MV-4-11 (cell line): Measurements from ENCODE around the gene UIMC1.
"Not testable (repeated sequence)": the region's sequence is repeated elsewhere in the genome, so short reads cannot be mapped to it uniquely, and the experiment has no call there.

Experiments
- DNase-seq: peaks from one replicate; lab custom pipeline; 2025; lab: John Stamatoyannopoulos, UW

The UIMC1 gene

DNA sequence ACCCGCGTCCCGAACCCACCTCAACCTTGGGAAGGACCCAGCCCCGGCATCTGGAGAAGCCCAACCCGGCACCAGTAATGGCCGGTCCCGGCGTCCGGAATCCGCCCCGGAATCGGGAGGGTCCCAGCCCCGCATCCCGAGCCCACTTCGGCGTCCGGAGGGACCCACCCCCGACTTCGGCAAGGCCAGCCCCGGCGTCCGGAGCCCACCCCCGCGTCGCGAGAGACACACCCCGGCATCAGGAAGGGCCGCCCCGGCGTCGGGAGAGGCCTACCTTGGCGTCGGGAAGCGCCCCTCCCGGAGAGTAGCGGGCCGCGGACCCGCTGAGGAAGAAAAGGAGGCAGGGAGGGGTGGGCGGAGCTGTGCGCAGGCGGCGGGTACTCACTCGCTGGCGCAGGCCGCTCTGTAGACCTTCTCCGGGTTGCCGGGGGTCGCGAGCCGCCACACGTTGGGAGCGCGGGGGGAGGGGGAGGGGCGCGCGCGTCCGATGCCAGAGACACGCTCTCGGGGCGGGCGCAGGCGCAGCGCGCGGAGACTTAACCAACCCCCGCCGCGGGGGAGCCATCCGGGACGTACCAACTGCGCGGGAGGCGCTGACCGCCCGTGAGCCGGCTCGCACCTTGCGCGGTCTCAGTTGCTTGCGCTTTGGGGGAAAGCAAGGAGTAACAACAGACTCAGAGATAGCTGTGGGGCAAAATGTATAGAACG is at the start of gene UIMC1:
Gene UIMC1 (minus strand): TSS at position 515 of the 708 bp plus-strand sequence. CDS start 24,164 bp downstream, outside the sequence.
- DNase-seq, result peak; percentile 78

DNA sequence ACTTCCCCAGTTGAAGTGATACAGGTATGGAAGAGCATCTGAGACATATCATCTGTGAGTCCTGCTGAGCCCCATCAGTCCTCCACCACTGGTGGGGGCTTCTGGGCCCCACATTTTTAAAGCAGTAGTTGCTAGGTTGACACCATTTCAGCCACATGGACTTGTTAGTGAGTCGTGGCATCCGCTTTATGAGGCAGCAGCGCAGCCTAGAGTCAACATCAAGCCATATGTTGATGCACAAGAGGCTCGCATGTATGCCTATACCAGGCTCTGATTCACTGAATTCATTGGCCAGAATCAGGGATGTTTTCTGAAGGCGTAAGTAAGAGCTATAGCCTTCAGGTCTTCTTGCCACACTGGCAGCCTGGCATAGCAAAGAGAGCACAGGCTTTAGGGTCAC is 42.7 kb upstream of the UIMC1 start:
- DNase-seq, result no peak

- not testable (repeated sequence) for DNase-seq
Measured at GRCh38 chr5:177048531-177048930, 42.0 kb upstream of the UIMC1 start.

- no peak for DNase-seq
Measured at GRCh38 chr5:177045631-177046030, 39.1 kb upstream of the UIMC1 start.

GRCh38 chr5:177044641-177045040 is 38.1 kb upstream of the UIMC1 start:
- no peak for DNase-seq

GRCh38 chr5:177043958-177044357 is 37.4 kb upstream of the UIMC1 start:
- no peak for DNase-seq

DNA sequence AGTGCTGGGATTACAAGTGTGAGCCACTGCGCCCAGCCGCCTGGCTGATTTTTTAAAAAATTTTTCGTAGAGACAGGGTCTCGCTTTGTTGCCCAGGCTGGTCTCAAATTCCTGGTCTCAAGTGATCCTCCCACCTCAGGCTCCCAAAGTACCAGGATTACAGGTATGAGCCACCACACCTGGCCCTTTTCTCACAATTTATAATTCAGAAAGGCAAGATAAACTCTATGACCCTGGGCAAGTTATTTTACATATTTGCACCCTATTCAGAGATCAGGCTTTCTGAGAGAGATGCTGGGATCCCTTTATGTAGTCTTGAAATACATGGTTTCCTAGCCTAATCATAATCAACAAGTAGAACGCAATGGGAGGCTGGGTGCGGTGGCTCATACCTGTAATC is 36.5 kb upstream of the UIMC1 start:
- DNase-seq, result no peak

GRCh38 chr5:177041936-177042335 is 35.4 kb upstream of the UIMC1 start:
- DNase-seq, result no peak

GRCh38 chr5:177040814-177041420 is 34.3 kb upstream of the UIMC1 start:
- DNase-seq, result no peak

GRCh38 chr5:177036921-177037320 is 30.3 kb upstream of the UIMC1 start:
- DNase-seq, result no peak

DNA sequence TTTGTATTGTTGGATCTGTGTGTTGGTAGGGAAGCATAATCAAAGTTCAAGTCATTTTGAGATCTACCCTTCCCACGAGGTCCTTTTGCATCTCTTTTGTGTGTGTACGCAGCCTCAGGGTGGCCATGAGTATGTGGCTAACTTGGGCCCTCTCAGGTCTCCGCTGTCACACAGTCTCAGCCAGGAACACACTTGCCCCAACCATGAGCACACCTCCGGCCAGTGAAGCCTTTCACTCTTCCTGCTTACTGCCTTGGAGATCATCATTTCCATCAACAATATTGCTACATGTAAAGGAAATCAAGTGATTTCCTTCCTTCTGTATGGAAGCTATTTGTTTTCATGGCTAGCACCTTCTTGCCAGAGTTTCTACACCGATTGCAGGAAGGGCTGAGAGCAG is 29.9 kb upstream of the UIMC1 start:
- DNase-seq, result no peak

GRCh38 chr5:177035976-177036375 is 29.4 kb upstream of the UIMC1 start:
- DNase-seq, result no peak

- no peak for DNase-seq
Measured at GRCh38 chr5:177029498-177029897, 22.9 kb upstream of the UIMC1 start.

GRCh38 chr5:177027665-177028064 is 21.1 kb upstream of the UIMC1 start:
- no peak for DNase-seq

DNA sequence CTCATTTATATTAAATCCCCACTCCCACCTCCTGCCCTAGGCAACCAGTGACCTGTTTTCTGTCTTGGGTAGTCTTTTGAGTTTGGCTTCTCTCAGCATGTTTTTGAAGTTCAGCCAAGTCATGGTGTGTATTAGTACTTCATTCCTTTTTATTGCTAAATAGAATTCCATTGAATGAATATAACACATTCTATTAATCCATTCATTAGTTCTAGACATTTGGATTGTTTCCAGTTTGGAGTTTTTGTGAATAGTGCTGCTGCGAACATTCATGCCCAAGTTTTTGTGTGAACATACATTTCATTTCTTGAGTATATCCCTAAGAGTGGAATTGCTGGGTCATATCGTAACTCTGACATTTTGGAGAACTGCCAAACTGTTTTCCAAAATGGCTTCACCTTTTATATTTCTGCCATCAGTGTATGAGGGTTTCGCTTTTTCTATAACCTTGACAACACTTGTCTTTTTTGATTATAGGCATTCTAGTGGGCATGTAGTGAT is 18.6 kb upstream of the UIMC1 start:
- DNase-seq, result no peak

DNA sequence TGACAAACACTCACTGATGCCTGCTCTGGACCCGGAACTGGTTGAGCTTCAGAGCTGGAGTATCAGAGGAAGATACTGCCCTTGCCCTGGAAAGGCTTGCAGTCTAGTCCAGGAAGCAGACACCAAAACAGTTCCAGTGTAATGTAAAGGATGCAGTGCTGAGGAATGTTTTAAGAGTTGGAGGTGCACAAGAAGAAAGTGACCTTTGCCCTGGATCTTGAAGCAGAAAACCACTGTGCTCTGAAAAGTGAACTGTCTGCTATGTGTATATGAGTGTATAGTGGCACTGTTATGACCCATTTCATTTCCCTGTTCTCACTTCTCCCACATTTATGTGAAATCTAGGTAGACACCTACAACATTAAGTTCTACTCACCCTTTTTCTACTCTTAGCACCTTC is 18.0 kb upstream of the UIMC1 start:
- no peak for DNase-seq

DNA sequence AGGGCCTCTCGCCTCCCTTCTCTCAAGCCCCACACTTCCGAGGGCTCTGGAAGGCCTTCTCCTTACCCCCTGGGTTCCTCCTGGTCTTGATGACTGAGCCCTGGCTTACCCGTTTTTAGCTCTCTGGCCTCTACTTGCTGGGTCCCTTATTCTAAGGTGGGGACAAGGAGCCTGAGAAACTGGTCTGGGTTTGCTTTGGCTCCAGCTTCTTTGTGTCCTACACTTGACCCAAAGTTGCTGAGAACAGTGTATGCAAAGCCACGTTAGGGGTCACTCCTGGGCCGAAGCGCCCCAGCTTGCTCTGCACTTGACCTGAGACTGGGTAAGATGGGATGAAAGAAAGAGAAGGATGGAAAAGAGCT is 16.7 kb upstream of the UIMC1 start:
- no peak for DNase-seq

DNA sequence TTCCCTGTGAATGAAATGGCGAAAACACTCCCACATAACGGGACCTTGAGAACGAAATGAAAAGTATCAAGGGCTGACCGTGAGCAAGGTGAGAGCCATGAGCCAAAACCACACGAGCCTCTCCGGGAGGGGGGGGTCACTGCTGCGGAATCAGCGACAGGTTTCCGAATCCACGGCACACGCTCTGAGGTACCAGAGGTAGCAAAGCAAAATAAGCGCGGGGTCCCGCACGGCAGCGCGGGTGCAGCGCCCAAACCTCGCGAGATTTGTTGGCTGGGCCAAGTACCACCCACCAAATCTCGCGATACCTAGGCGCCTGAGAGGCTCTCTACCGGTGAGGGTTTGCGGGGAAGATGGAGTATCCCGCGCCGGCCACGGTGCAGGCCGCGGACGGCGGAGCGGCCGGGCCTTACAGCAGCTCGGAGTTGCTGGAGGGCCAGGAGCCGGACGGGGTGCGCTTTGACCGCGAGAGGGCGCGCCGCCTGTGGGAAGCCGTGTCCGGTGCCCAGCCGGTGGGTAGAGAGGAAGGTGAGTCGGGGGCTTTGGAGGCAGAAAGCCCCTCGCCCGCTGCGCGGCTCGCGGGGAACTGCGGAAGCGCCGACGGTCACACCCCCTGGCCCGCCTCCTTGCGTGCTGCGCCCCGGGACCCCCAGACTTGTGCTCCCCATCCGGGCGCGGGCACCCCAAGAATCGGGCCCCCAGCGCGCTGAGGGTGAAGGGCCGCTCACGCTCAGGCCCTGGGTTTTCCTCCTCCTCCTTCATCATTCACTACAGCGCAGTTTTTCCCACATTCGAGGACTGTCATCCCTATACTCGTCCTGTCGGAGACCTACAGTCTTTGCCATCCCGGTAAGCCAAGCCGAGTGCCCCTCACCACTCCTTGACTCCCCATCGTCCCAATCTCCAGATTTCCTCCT is 16.1 kb upstream of the UIMC1 start, which contains the start of gene ZNF346:
Gene ZNF346 (plus strand): TSS at position 311 of the 917 bp plus-strand sequence. CDS start 43 bp downstream, at position 354.
- DNase-seq, result peak; percentile 85

- no peak for DNase-seq
Measured at GRCh38 chr5:177020033-177020432, 13.5 kb upstream of the UIMC1 start.

DNA sequence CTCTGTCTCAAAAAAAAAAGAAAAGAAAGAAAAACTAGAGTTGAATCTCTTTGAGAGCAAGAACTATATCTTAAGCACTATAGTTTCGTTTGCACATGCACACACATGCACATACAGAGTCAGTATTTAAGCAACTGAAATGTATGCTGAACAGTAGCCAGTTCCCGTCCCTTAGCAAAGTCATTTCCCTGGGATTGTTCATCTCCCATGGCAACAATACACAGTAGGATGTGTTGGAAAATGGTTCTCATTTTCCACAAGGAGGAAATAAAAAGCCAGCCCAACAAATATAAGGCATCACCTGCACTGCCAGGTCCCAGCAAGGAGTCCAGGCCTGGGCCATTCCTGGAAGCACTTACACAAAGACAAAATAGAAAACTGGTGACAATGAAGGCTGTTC is 11.8 kb upstream of the UIMC1 start:
- no peak for DNase-seq

DNA sequence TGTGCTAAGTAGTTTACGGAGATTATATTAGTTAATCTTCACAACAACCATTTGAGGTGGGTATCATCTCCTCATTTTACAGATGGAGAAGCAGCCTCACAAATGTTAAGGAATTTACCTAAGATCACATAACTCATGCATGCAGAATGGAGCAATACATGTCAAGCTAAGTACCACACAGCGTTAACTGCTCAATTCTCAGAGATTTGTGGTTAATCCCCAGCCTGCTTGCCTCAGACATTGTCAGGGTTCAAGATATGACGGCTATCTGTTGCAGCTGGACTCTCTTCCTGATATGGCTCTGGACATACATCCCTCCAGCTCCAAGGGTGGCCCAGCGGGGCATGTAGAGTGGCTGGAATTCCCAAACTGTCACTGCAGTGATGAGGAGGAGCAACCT is 8.6 kb upstream of the UIMC1 start:
- peak; percentile 37 for DNase-seq

GRCh38 chr5:177010153-177010552 is 3.6 kb upstream of the UIMC1 start:
- DNase-seq, result no peak

- no peak for DNase-seq
Measured at GRCh38 chr5:177008716-177009115, 2.1 kb upstream of the UIMC1 start.
